SHP77 treated with DMSO at 0.1 percent for 48 hours (cell line): ENCODE measurements around the gene EPN3.

ENCODE experiments used
- DNase-seq: peaks from one replicate; lab custom pipeline; 2025; lab: John Stamatoyannopoulos, UW

Gene EPN3

DNA sequence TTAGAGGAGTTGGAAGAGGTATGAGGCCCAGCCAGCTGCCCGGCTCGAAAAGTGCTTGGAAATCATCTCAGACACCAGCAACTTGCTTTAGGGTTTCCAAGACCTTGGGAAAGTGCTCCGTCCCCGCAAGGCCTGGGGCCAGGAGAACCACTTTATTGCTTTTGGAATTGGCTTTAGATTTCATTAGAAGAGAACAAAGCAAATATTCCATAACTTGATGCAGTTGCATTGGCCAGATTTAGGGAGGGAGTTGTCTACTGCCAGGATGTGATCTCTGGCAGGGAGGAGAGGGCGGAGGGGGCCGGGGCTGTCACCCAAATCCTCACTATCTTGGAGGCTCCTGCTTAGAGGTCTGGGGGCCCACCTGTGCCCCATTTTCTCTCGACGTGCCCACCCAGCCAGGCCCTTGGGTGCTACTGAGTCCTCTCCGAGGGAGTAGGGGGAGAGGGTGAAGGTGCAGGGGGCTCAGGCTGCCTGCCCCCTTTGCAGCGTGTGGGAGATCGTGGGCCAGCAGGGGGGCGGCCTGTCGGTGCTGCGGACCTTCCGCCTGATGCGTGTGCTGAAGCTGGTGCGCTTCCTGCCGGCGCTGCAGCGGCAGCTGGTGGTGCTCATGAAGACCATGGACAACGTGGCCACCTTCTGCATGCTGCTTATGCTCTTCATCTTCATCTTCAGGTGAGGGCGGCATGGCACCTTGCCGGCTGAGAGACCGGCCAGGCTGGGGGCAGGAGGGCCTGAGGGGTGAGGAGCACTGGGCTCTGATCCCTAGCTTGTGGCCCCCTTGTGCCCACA is 58.6 kb downstream of the EPN3 start:
- DNase-seq, result no peak

DNA sequence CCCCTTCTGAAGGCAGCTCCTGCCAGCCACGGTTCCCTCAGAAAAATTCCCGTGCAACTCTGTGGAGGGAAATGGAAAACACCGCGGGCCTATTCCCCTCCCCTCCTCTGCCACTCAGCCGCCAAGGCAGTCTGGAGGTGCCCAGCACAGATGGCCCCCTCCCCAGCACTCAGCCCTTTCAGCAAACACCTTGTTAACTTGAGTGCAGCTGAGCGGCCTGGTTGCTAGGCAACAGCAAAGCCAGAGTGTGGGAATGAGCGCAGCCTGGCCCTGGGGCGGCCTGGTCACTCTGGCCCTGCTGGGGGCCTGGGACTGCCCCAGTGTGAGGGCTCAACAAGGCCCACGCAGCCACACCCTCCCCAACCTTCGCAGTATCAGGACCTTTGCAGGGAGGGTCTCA is 60.8 kb downstream of the EPN3 start:
- DNase-seq, result peak; percentile 59
